Cortex of kidney (tissue), 1 donor: ENCODE measurements around the gene AHCYL2.
A peak's percentile ranks its signal among the peaks of the same experiment; 100 is the strongest.

Experiments
- DNase-seq: peaks from one replicate; lab custom pipeline; 2025; lab: John Stamatoyannopoulos, UW

Gene AHCYL2

GRCh38 chr7:129224251-129225205, at the start of gene AHCYL2:
TSS of gene AHCYL2 (plus strand) at chr7:129225030.
- DNase-seq = peak; percentile 87

GRCh38 chr7:129176916-129177710, 47.7 kb upstream of the AHCYL2 start:
- DNase-seq = no peak

- DNase-seq = no peak
These were observed 39.7 kb upstream of the AHCYL2 start for GRCh38 chr7:129184981-129185670.

GRCh38 chr7:129186749-129187260, 38.0 kb upstream of the AHCYL2 start:
- DNase-seq = no peak

- no peak for DNase-seq
These were observed 37.0 kb upstream of the AHCYL2 start for GRCh38 chr7:129187681-129188371.

- DNase-seq = no peak
These were observed 36.4 kb upstream of the AHCYL2 start, which contains the start of gene SMO for GRCh38 chr7:129188372-129188891. TSS of gene SMO (plus strand) at chr7:129188633. CDS start at chr7:129189152, 519 bp downstream.

- DNase-seq = no peak
These were observed 35.8 kb upstream of the AHCYL2 start for GRCh38 chr7:129188892-129189660.

GRCh38 chr7:129189661-129190310, 35.0 kb upstream of the AHCYL2 start:
- DNase-seq = no peak

GRCh38 chr7:129191272-129191671, 33.6 kb upstream of the AHCYL2 start:
- DNase-seq = no peak

- DNase-seq = no peak
These were observed 30.9 kb upstream of the AHCYL2 start for GRCh38 chr7:129193892-129194291.

GRCh38 chr7:129197771-129198170, 27.1 kb upstream of the AHCYL2 start:
- DNase-seq = no peak

GRCh38 chr7:129199406-129199805, 25.4 kb upstream of the AHCYL2 start:
- DNase-seq = no peak

GRCh38 chr7:129202058-129202777, 22.6 kb upstream of the AHCYL2 start:
- DNase-seq = no peak

- DNase-seq = no peak
These were observed 21.6 kb upstream of the AHCYL2 start for GRCh38 chr7:129203050-129203741.

GRCh38 chr7:129205126-129205818, 19.6 kb upstream of the AHCYL2 start:
- DNase-seq = no peak

GRCh38 chr7:129205987-129206785, 18.6 kb upstream of the AHCYL2 start:
- no peak for DNase-seq

GRCh38 chr7:129208667-129209066, 16.2 kb upstream of the AHCYL2 start:
- no peak for DNase-seq
